Thyroid gland (tissue), 4 donors: ENCODE results near the gene SLC38A10.

Experiments used
- POLR2A ChIP-seq, 2 donors: fragments of 450-650 bp; IDR thresholded peaks; one replicate each; pipeline ENCODE4 v1.6.1; 2017; ENCODE audit warnings: antibody characterized with exemption in 2 of 2, mild to moderate bottlenecking in 2 of 2, moderate library complexity in 1 of 2
- TF ChIP-seq, protein P1 (sequence below), 6 experiments: fragments of 200-600 bp in 3 of 6; fragments of 450-650 bp in 3 of 6; sonication (generic) in 3 of 6; IDR thresholded peaks; one replicate each; pipeline ENCODE4 v1.5.1; 2016 to 2019; ENCODE audit warnings: antibody characterized with exemption in 6 of 6, mild to moderate bottlenecking in 2 of 6, inconsistent platforms in 1 of 6, moderate library complexity in 1 of 6

DNA sequence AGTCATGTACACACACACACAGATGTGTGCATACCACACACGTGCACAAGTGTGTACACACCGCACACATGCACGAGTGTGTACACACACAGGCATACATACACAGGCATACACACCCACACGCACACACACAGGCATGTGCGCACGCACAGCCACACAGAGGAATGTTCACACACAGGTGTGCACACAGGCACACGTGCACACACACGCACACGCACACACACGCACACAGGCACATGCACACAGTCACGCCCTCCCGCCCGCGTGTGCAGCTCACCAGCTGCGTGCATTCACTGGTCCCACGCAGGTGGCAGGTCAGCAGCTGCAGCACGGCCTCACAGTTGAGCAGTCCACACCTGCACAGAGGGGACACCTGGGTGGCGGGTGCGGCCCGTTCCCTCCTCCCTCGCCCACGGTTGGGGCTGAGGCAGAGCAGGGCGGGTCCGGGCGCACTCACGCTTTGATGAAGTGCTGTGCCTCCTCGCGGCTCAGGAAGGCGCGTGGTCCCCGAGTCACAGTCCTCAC lies 63.9 kb downstream of the SLC38A10 start:
- TF ChIP-seq, protein P1, sequence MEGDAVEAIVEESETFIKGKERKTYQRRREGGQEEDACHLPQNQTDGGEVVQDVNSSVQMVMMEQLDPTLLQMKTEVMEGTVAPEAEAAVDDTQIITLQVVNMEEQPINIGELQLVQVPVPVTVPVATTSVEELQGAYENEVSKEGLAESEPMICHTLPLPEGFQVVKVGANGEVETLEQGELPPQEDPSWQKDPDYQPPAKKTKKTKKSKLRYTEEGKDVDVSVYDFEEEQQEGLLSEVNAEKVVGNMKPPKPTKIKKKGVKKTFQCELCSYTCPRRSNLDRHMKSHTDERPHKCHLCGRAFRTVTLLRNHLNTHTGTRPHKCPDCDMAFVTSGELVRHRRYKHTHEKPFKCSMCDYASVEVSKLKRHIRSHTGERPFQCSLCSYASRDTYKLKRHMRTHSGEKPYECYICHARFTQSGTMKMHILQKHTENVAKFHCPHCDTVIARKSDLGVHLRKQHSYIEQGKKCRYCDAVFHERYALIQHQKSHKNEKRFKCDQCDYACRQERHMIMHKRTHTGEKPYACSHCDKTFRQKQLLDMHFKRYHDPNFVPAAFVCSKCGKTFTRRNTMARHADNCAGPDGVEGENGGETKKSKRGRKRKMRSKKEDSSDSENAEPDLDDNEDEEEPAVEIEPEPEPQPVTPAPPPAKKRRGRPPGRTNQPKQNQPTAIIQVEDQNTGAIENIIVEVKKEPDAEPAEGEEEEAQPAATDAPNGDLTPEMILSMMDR (IDR thresholded peaks at IDR 0.05): no peak
- TF ChIP-seq POLR2A (IDR thresholded peaks at IDR 0.05): no peak
